ENCODE measurements around the gene OAF. TPM values are rescaled to one million over a fixed set of nuclear protein-coding genes. Genes with fewer than 3 reads are reported as not detected.

Gene OAF
- total RNA-seq, 4 donors from 2014 or later, result 25.6 to 39.4 (median 32.5) TPM

DNA sequence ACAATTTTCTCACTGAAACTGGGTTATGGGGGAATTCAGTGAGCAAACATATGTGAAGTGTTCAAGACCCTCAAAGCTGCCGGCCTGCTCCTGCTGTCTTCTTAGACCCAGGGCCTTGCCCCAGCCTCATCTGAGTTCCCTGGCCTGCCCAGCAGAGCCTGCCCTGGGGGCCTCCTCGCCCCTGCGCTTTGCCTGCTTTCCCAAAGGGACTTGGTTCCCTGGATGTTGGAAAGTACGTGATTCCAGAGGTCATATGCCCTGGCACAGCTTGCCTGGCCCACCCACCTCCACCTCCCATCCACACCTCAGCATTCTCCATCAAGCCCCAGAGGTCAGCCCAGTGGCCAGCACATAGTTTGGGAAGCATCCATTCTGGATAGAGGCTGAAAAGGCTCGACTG, 15.4 kb downstream of the OAF start:
- TF ChIP-seq, protein P1, sequence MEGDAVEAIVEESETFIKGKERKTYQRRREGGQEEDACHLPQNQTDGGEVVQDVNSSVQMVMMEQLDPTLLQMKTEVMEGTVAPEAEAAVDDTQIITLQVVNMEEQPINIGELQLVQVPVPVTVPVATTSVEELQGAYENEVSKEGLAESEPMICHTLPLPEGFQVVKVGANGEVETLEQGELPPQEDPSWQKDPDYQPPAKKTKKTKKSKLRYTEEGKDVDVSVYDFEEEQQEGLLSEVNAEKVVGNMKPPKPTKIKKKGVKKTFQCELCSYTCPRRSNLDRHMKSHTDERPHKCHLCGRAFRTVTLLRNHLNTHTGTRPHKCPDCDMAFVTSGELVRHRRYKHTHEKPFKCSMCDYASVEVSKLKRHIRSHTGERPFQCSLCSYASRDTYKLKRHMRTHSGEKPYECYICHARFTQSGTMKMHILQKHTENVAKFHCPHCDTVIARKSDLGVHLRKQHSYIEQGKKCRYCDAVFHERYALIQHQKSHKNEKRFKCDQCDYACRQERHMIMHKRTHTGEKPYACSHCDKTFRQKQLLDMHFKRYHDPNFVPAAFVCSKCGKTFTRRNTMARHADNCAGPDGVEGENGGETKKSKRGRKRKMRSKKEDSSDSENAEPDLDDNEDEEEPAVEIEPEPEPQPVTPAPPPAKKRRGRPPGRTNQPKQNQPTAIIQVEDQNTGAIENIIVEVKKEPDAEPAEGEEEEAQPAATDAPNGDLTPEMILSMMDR (IDR thresholded peaks at IDR 0.05; ENCODE audit: low read depth), result no peak

DNA sequence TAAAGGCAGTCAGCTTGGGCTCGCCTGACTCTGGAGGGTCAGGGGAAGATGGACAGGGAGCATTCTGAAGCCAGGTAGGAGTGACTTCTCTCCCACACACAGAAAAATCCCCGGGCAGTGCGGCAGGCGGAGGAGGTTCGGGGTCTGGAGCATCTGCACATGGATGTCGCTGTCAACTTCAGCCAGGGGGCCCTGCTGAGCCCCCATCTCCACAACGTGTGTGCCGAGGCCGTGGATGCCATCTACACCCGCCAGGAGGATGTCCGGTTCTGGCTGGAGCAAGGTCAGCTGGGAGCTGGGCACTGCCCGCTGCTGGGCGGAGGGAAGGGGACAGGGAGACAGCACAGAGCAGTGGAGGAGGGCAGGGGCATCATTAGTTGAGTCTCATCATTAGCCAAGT, 15.9 kb downstream of the OAF start:
- TF ChIP-seq, protein P1 (IDR thresholded peaks at IDR 0.05; ENCODE audit: low read depth), result no peak

DNA sequence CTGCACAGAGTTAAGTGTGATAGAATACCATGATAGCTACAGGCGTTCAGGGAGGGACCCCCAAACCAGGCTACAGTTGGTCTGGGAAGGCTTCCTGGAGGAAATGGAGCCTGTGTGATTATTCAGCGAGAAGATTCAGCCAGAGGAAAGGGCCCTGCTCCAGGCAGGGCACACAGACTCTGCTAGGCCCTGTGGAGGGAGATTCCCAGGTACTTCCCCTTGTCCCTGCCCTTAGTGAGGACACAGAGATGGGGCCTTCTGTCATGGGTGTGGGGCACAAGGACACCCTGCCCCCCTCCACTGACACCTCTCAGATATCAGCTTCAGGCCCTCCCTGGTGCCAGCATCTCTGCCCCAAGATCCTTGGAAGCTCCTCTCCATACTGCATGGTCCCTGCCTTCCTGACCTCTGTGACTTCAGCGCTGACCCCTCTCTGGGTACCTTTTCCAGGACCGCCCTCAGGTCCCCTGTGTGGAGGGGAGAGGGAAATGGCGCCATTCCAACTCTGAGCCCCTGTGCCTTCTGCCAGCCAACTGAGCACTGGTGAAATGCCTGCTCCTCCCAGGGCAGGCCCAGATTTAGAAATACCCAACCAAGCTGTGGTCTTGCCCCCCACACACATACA, 16.5 kb downstream of the OAF start:
- TF ChIP-seq, protein P1 (IDR thresholded peaks at IDR 0.05; ENCODE audit: low read depth), result no peak

DNA sequence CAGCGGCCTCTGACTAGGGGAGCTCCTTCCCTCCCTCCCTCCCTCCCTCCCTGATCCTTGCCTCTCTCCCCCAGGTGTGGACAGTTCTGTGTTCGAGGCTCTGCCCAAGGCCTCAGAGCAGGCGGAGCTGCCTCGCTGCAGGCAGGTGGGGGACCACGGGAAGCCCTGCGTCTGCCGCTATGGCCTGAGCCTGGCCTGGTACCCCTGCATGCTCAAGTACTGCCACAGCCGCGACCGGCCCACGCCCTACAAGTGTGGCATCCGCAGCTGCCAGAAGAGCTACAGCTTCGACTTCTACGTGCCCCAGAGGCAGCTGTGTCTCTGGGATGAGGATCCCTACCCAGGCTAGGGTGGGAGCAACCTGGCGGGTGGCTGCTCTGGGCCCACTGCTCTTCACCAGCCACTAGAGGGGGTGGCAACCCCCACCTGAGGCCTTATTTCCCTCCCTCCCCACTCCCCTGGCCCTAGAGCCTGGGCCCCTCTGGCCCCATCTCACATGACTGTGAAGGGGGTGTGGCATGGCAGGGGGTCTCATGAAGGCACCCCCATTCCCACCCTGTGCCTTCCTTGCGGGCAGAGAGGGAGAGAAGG, 18.1 kb downstream of the OAF start:
- TF ChIP-seq, protein P1 (IDR thresholded peaks at IDR 0.05; ENCODE audit: low read depth), result no peak

DNA sequence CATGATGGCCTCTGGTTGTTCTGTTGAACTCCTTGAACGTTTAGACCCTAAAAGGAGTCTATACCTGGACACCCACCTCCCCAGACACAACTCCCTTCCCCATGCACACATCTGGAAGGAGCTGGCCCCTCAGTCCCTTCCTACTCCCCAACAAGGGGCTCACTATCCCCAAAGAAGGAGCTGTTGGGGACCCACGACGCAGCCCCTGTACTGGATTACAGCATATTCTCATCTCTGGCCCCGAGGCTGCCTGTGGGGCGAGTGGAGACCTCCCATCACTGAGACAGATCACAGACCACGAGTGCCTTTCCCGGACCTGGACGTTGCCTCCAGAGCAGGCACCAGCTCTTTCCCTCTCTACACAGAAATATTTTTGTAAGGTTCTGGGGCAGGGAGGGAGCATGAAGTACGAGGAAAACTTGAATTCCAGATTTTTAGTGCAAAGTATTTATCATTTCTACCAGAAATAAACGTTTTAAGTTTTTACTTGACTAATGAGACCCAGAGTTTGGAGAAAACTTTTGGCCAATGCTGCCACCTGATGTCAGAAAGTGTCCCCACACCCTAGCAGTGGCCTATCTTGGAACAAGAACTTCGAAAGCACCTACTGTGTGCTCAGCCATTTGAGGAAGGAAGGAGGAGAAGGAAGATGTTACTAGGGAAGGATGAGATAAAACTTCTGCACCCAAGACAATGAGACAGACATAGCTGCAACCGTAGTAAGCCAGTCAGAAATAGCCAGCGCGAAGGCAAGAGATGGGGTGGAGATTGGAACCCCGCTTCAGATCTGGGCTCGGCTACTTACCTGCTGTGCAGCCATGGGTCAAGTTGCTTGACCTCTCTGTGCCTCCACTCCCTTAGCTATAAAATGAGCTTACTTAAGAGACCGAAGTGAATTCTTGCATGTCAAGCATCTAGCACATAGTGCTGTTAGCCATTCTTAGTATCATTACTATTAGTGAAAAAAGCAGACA, 18.9 kb downstream of the OAF start:
- TF ChIP-seq, protein P1 (IDR thresholded peaks at IDR 0.05; ENCODE audit: low read depth), result no peak

DNA sequence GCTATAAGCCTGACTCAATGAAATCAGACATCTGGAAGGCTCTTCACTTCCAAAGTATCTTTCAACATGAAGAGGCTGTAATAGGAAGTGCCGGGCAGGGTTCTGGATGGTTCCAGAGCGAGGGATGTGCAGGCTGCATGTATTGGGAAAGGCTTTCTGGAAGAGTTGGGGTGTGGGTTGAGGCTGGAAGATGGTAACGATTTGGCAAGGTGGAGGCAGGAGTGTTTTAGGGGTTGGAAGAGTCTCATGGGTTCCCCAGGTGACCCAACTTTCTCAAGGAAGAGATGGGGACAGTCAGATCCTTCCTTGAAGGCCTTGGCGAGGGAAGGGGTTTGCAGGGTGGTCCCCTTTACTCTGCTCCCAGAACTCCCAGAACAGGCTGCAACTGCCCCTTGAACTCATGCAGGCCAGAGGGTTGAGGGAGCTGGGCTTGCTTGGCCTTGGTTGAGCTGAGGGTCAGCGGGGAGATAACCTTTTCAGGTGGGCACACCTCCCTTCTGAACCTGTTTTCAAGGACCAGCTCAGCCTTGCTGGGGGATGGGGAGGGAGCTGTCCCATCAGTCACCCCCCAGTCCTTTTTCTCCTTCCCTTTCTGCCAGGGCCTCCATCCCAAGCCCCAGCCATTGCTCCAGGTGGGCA, 19.7 kb downstream of the OAF start:
- TF ChIP-seq, protein P1 (IDR thresholded peaks at IDR 0.05; ENCODE audit: low read depth), result no peak

All from subcutaneous adipose tissue (tissue), 4 donors.